ENCODE results near the gene CTSF. TPM values are rescaled to one million over a fixed set of nuclear protein-coding genes. Genes with fewer than 3 reads are reported as not detected.

Gene CTSF
- 28.1 and 42.4 TPM in 2 replicates for total RNA-seq

GRCh38 chr11:66568124-66568916 is at the start of gene CTSF:
TSS of gene CTSF (minus strand) at chr11:66568606. CDS start at chr11:66568486, 120 bp downstream.

GRCh38 chr11:66616379-66617154 is 48.2 kb upstream of the CTSF start, which contains the start of gene RBM14:
TSS of gene RBM14 (plus strand) at chr11:66616630. CDS start at chr11:66616721, 91 bp downstream.

GRCh38 chr11:66592457-66593302 is 24.3 kb upstream of the CTSF start, which contains the start of the genes CCDC87 and CCS:
TSS of gene CCDC87 (minus strand) at chr11:66593063. CDS start at chr11:66593015, 48 bp downstream.
TSS of gene CCS (plus strand) at chr11:66593185. CDS start at chr11:66593262, 77 bp downstream.

GRCh38 chr11:66546368-66546965 is 21.9 kb downstream of the CTSF start, which contains the start of gene ACTN3:
TSS of gene ACTN3 (plus strand) at chr11:66546903. CDS start at chr11:66546938, 35 bp downstream.

GRCh38 chr11:66545701-66546367 is 22.6 kb downstream of the CTSF start, which contains the start of gene ZDHHC24:
TSS of gene ZDHHC24 (minus strand) at chr11:66546048. CDS start at chr11:66546003, 45 bp downstream.

Other genes starting within 250 kb of the CTSF start
- 15.4 and 28.7 TPM in 2 replicates for gene RIN1, start 232.2 kb downstream of the CTSF start, total RNA-seq
- 44.8 and 49.3 TPM in 2 replicates for gene BRMS1, start 223.5 kb downstream of the CTSF start, total RNA-seq
- gene B4GAT1, start 221.0 kb downstream of the CTSF start, total RNA-seq = 24.6 and 41.6 TPM in 2 replicates
- gene SLC29A2, start 196.8 kb downstream of the CTSF start, total RNA-seq = 0.17 and 0.47 TPM in 2 replicates
- gene NPAS4, start 147.6 kb downstream of the CTSF start, total RNA-seq = not detected in 2 replicates
- gene MRPL11, start 129.8 kb downstream of the CTSF start, total RNA-seq = 27.6 and 34.5 TPM in 2 replicates
- gene PELI3, start 101.7 kb downstream of the CTSF start, total RNA-seq = 13.6 and 18.8 TPM in 2 replicates
- 31.9 and 42.6 TPM in 2 replicates for gene DPP3, start 88.2 kb downstream of the CTSF start, total RNA-seq
- 21.9 and 36.9 TPM in 2 replicates for gene BBS1, start 58.0 kb downstream of the CTSF start, total RNA-seq
- gene ZDHHC24, start 22.6 kb downstream of the CTSF start, total RNA-seq = 8.0 and 10.1 TPM in 2 replicates
- 0.17 and 0.32 TPM in 2 replicates for gene ACTN3, start 21.7 kb downstream of the CTSF start, total RNA-seq
- gene CCDC87, start 24.5 kb upstream of the CTSF start, total RNA-seq = 0.26 and 0.32 TPM in 2 replicates
- 72.0 and 81.9 TPM in 2 replicates for gene CCS, start 24.6 kb upstream of the CTSF start, total RNA-seq
- 16.2 and 17.3 TPM in 2 replicates for gene RBM14, start 48.0 kb upstream of the CTSF start, total RNA-seq
- gene RBM4, start 70.1 kb upstream of the CTSF start, total RNA-seq = 118 and 174 TPM in 2 replicates
- 29.3 and 60.4 TPM in 2 replicates for gene RBM4B, start 109.3 kb upstream of the CTSF start, total RNA-seq
- gene SPTBN2, start 160.6 kb upstream of the CTSF start, total RNA-seq = 0.47 and 2.3 TPM in 2 replicates